ENCODE measurements around the gene RAB37.

GRCh38 chr17:74764751-74765286, 27.8 kb downstream of the RAB37 start:
- TF ChIP-seq CTCF (IDR thresholded peaks at IDR 0.05) (no peak), POLR2AphosphoS5 (IDR thresholded peaks at IDR 0.05) (no peak), POLR2A (IDR thresholded peaks at IDR 0.05) (no peak), EP300 (IDR thresholded peaks at IDR 0.05) (no peak)
